ENCODE results near the gene AIFM1.

Gene AIFM1

GRCh38 chrX:130091980-130092522 is 73.6 kb downstream of the AIFM1 start:
- H3K4me3 ChIP-seq (ENCODE audit: low read depth, low read length): peak overlapping the region; percentile 52
- peak; percentile 24; the same call in 1 of the 2 replicates for TF ChIP-seq CTCF (IDR thresholded peaks at IDR 0.05; ENCODE audit: borderline replicate concordance, insufficient read depth, low read depth, low read length)

GRCh38 chrX:130090364-130090763 is 75.3 kb downstream of the AIFM1 start:
- TF ChIP-seq CTCF (IDR thresholded peaks at IDR 0.05; ENCODE audit: borderline replicate concordance, insufficient read depth, low read depth, low read length): no peak
- H3K4me3 ChIP-seq (ENCODE audit: low read depth, low read length): no peak overlapping the region

- H3K4me3 ChIP-seq (ENCODE audit: low read depth, low read length): peak overlapping the region; percentile 54
- 0 out of 2 replicates have a peak, but pooled peaks have one; percentile 2 for TF ChIP-seq CTCF (IDR thresholded peaks at IDR 0.05; ENCODE audit: borderline replicate concordance, insufficient read depth, low read depth, low read length)
These were observed 79.0 kb downstream of the AIFM1 start for GRCh38 chrX:130086447-130087206.

GRCh38 chrX:130085551-130086446 is 79.8 kb downstream of the AIFM1 start:
- H3K4me3 ChIP-seq (ENCODE audit: low read depth, low read length): peak overlapping the region; percentile 54
- no peak for TF ChIP-seq CTCF (IDR thresholded peaks at IDR 0.05; ENCODE audit: borderline replicate concordance, insufficient read depth, low read depth, low read length)

GRCh38 chrX:130084631-130085237 is 80.9 kb downstream of the AIFM1 start:
- no peak for TF ChIP-seq CTCF (IDR thresholded peaks at IDR 0.05; ENCODE audit: borderline replicate concordance, insufficient read depth, low read depth, low read length)
- H3K4me3 ChIP-seq (ENCODE audit: low read depth, low read length): peak overlapping the region; percentile 54

GRCh38 chrX:130083656-130084382 is 81.8 kb downstream of the AIFM1 start:
- no peak for TF ChIP-seq CTCF (IDR thresholded peaks at IDR 0.05; ENCODE audit: borderline replicate concordance, insufficient read depth, low read depth, low read length)
- H3K4me3 ChIP-seq (ENCODE audit: low read depth, low read length): peak overlapping the region; percentile 39

Measured in GM12875 (cell line).